Measurements from ENCODE around the gene LOC128125822.

The LOC128125822 gene

GRCh38 chr6:63578757-63579156, 6.5 kb downstream of the LOC128125822 start:
- POLR2A ChIA-PET = no interaction called here

DNA sequence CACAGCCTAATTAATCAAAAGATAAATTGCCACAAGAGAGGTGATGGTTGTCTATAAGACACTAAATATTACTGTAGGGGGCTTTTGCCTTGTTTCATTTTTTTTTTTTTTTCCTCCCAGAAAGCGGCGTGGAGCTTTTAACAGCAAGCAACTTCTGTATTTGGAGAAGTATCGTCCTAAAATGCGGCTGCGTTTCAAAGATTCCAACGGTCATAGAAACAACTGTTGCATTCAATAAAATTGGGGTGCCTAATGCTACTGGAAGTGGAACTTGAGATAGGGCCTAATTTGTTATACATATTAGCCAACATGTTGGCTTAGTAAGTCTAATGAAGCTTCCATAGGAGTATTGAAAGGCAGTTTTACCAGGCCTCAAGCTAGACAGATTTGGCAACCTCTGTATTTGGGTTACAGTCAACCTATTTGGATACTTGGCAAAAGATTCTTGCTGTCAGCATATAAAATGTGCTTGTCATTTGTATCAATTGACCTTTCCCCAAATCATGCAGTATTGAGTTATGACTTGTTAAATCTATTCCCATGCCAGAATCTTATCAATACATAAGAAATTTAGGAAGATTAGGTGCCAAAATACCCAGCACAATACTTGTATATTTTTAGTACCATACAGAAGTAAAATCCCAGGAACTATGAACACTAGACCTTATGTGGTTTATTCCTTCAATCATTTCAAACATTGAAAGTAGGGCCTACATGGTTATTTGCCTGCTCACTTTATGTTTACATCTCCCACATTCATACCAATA, 7.8 kb downstream of the LOC128125822 start:
- no CpG with 5 or more reads among the region's 6 CpGs for WGBS (ENCODE audit: insufficient coverage)
- H3K36me3 ChIP-seq (ENCODE audit: control insufficient read depth in 2 of 2, extremely low read depth in 1 of 2, insufficient read depth in 1 of 2, low read length in 1 of 2) = peaks cover 0 to 34% of the 10 kb centered on the region in 2 donors
- POLR2A ChIA-PET = interaction anchor here (0.7 kb wide), 2 partner anchors 79 to 84 kb away, joined by 3 read pairs; no protein-coding TSS in a partner anchor
- ATAC-seq (replicated peaks in 1 of 4) (no peak), DNase-seq (no peak)
- peaks cover 43% of the 10 kb centered on the region for H3K36me3 Mint-ChIP-seq
- H3K27me3 Mint-ChIP-seq = no peaks in the 10 kb centered on the region
- H3K27ac ChIP-seq (ENCODE audit: low read length) = no peak overlapping the region
- CTCF ChIA-PET = no interaction called here
- no peaks in the 10 kb centered on the region for H3K9me3 ChIP-seq
- H3K4me3 Mint-ChIP-seq = no peak overlapping the region
- H3K4me3 ChIP-seq (ENCODE audit: control insufficient read depth in 1 of 2, extremely low read depth in 1 of 2, low read length in 1 of 2) = no peak overlapping the region
- no peak overlapping the region for H3K27ac Mint-ChIP-seq
- H3K27me3 ChIP-seq (replicated peaks in 1 of 2; ENCODE audit: control insufficient read depth in 2 of 2, extremely low read depth in 1 of 2, insufficient read depth in 2 of 2, low read length in 1 of 2) = no peaks in the 10 kb centered on the region
- no peaks in the 10 kb centered on the region for H3K9me3 Mint-ChIP-seq
- no peaks in the 10 kb centered on the region for H3K4me1 ChIP-seq (ENCODE audit: control insufficient read depth in 1 of 2, extremely low read depth in 1 of 2, insufficient read depth in 2 of 2, low read length in 2 of 2)
- peaks cover 10 to 19% (median 17%) of the 10 kb centered on the region in 3 donors for H3K4me1 Mint-ChIP-seq

More at GRCh38 chr6:63578757-63579156, 6.5 kb downstream of the LOC128125822 start:
- Histone ChIP-seq H3K9me3 (no peaks in the 10 kb centered on the region), H3K4me3 (ENCODE audit: control insufficient read depth in 1 of 2, extremely low read depth in 1 of 2, low read length in 1 of 2) (no peak overlapping the region), H3K36me3 (ENCODE audit: control insufficient read depth in 2 of 2, extremely low read depth in 1 of 2, insufficient read depth in 1 of 2, low read length in 1 of 2) (peaks cover 0 to 34% of the 10 kb centered on the region in 2 donors), H3K27ac (ENCODE audit: low read length) (no peak overlapping the region), H3K4me1 (ENCODE audit: control insufficient read depth in 1 of 2, extremely low read depth in 1 of 2, insufficient read depth in 2 of 2, low read length in 2 of 2) (peaks cover 3 to 5% of the 10 kb centered on the region in 2 experiments), H3K27me3 (replicated peaks in 1 of 2; ENCODE audit: control insufficient read depth in 2 of 2, extremely low read depth in 1 of 2, insufficient read depth in 2 of 2, low read length in 1 of 2) (no peaks in the 10 kb centered on the region)
- Mint-ChIP-seq H3K9me3 (no peaks in the 10 kb centered on the region), H3K4me3 (no peak overlapping the region), H3K27ac (no peak overlapping the region), H3K4me1 (peaks cover 23 to 33% (median 30%) of the 10 kb centered on the region in 3 donors), H3K36me3 (peaks cover 43% of the 10 kb centered on the region), H3K27me3 (no peaks in the 10 kb centered on the region)
- WGBS (ENCODE audit: insufficient coverage) = no CpG with 5 or more reads among the region's 2 CpGs
- no peak for ATAC-seq (replicated peaks in 1 of 4)
- no peak for DNase-seq
- CTCF ChIA-PET = interaction anchor here in 1 of 2 donors (0.6 kb wide), 1 partner anchor 14 kb away, joined by 4 read pairs; no protein-coding TSS in a partner anchor

- no peak overlapping the region for H3K27ac Mint-ChIP-seq
- ATAC-seq (replicated peaks in 1 of 4) = no peak
Measured at GRCh38 chr6:63580704-63580961, 8.4 kb downstream of the LOC128125822 start.

DNA sequence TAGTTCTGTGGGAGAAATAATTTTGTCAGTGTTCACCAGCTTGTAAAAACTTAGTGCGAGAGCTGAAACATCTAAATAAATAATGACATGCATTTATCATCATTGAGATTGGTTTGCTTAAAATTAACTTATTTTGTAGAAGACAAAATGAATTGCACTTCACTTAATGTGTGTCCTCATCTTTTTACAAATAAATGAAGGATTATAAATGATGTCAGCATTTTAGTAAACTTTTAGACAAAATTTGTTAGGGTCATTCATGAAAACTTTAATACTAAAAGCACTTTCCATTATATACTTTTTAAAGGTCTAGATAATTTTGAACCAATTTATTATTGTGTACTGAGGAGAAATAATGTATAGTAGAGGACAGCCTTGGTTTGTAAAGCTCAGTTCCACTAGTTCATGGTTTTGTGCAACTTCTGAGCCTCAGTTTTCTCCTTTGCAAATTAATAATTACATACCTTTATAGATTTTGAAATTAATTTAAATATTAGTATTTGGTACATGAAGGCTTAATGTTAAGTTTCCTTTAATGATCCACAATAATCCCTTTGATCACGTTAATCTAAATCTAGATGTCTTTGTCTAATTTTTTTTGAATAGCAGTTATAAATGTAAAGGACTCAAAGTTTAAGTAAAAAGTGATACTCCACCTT, 9.2 kb downstream of the LOC128125822 start:
- no CpG with 5 or more reads among the region's 2 CpGs for WGBS (ENCODE audit: insufficient coverage)
- POLR2A ChIA-PET = interaction anchor here (0.5 to 0.8 kb wide), 4 partner anchors 12 to 55 kb away, joined by 3 to 5 read pairs (median 4); no protein-coding TSS in a partner anchor
- H3K4me3 Mint-ChIP-seq = no peak overlapping the region
- H3K4me3 ChIP-seq (ENCODE audit: control insufficient read depth in 1 of 2, extremely low read depth in 1 of 2, low read length in 1 of 2) = no peak overlapping the region
- no peak overlapping the region for H3K27ac ChIP-seq (ENCODE audit: low read length)
- H3K27me3 ChIP-seq (replicated peaks in 1 of 2; ENCODE audit: control insufficient read depth in 2 of 2, extremely low read depth in 1 of 2, insufficient read depth in 2 of 2, low read length in 1 of 2) = no peaks in the 10 kb centered on the region
- CTCF ChIA-PET = no interaction called here
- ATAC-seq (replicated peaks in 1 of 4) (no peak), DNase-seq (no peak)
- no peak overlapping the region for H3K27ac Mint-ChIP-seq
- H3K9me3 ChIP-seq = no peaks in the 10 kb centered on the region
- H3K9me3 Mint-ChIP-seq = no peaks in the 10 kb centered on the region
- peaks cover 39% of the 10 kb centered on the region for H3K36me3 Mint-ChIP-seq
- H3K27me3 Mint-ChIP-seq = no peaks in the 10 kb centered on the region
- H3K4me1 ChIP-seq (ENCODE audit: control insufficient read depth in 1 of 2, extremely low read depth in 1 of 2, insufficient read depth in 2 of 2, low read length in 2 of 2) = no peaks in the 10 kb centered on the region
- peaks cover 0 to 34% of the 10 kb centered on the region in 2 donors for H3K36me3 ChIP-seq (ENCODE audit: control insufficient read depth in 2 of 2, extremely low read depth in 1 of 2, insufficient read depth in 1 of 2, low read length in 1 of 2)
- H3K4me1 Mint-ChIP-seq = peaks cover 5 to 9% (median 8%) of the 10 kb centered on the region in 3 donors

More at GRCh38 chr6:63580704-63580961, 8.4 kb downstream of the LOC128125822 start:
- WGBS (ENCODE audit: insufficient coverage) = 83% methylated on average over 1 of the region's 3 CpGs
- H3K27me3 ChIP-seq (replicated peaks in 1 of 2; ENCODE audit: control insufficient read depth in 2 of 2, extremely low read depth in 1 of 2, insufficient read depth in 2 of 2, low read length in 1 of 2) = no peaks in the 10 kb centered on the region
- H3K4me3 ChIP-seq (ENCODE audit: control insufficient read depth in 1 of 2, extremely low read depth in 1 of 2, low read length in 1 of 2) = no peak overlapping the region
- DNase-seq = no peak
- ChIA-PET CTCF (no interaction called here), POLR2A (interaction anchor here in 1 of 2 donors (0.8 kb wide), 1 partner anchor 56 kb away, joined by 5 read pairs; no protein-coding TSS in a partner anchor)
- peaks cover 43% of the 10 kb centered on the region for H3K36me3 Mint-ChIP-seq
- H3K4me3 Mint-ChIP-seq = no peak overlapping the region
- peaks cover 0 to 34% of the 10 kb centered on the region in 2 donors for H3K36me3 ChIP-seq (ENCODE audit: control insufficient read depth in 2 of 2, extremely low read depth in 1 of 2, insufficient read depth in 1 of 2, low read length in 1 of 2)
- H3K9me3 Mint-ChIP-seq = no peaks in the 10 kb centered on the region
- H3K27ac ChIP-seq (ENCODE audit: low read length) = no peak overlapping the region
- peaks cover 10 to 14% (median 14%) of the 10 kb centered on the region in 3 donors for H3K4me1 Mint-ChIP-seq
- no peaks in the 10 kb centered on the region for H3K9me3 ChIP-seq
- no peaks in the 10 kb centered on the region for H3K4me1 ChIP-seq (ENCODE audit: control insufficient read depth in 1 of 2, extremely low read depth in 1 of 2, insufficient read depth in 2 of 2, low read length in 2 of 2)
- no peaks in the 10 kb centered on the region for H3K27me3 Mint-ChIP-seq

GRCh38 chr6:63582579-63583231, 10.4 kb downstream of the LOC128125822 start:
- Histone ChIP-seq H3K27me3 (replicated peaks in 1 of 2; ENCODE audit: control insufficient read depth in 2 of 2, extremely low read depth in 1 of 2, insufficient read depth in 2 of 2, low read length in 1 of 2) (no peaks in the 10 kb centered on the region), H3K9me3 (no peaks in the 10 kb centered on the region), H3K4me3 (ENCODE audit: control insufficient read depth in 1 of 2, extremely low read depth in 1 of 2, low read length in 1 of 2) (no peak overlapping the region), H3K27ac (ENCODE audit: low read length) (no peak overlapping the region), H3K4me1 (ENCODE audit: control insufficient read depth in 1 of 2, extremely low read depth in 1 of 2, insufficient read depth in 2 of 2, low read length in 2 of 2) (no peaks in the 10 kb centered on the region), H3K36me3 (ENCODE audit: control insufficient read depth in 2 of 2, extremely low read depth in 1 of 2, insufficient read depth in 1 of 2, low read length in 1 of 2) (peaks cover 0 to 26% of the 10 kb centered on the region in 2 donors)
- Mint-ChIP-seq H3K27ac (no peak overlapping the region), H3K36me3 (peaks cover 31% of the 10 kb centered on the region), H3K9me3 (no peaks in the 10 kb centered on the region), H3K27me3 (peaks cover 0 to 2% of the 10 kb centered on the region in 2 donors), H3K4me1 (no peaks in the 10 kb centered on the region), H3K4me3 (no peak overlapping the region)
- ChIA-PET CTCF (interaction anchor here in 1 of 2 donors (0.6 to 1.2 kb wide), 3 partner anchors 8 to 182 kb away, joined by 3 to 5 read pairs (median 3); no protein-coding TSS in a partner anchor), POLR2A (interaction anchor here in 1 of 2 donors (2.4 kb wide), 1 partner anchor 9 kb away, joined by 6 read pairs; no protein-coding TSS in a partner anchor)
- DNase-seq (no peak), ATAC-seq (replicated peaks in 1 of 4) (peak in 1 of 4 experiments; percentile 15)
- WGBS (ENCODE audit: insufficient coverage) = 95% methylated on average over 2 of the region's 4 CpGs

- no peaks in the 10 kb centered on the region for H3K9me3 ChIP-seq
- Mint-ChIP-seq H3K36me3 (peaks cover 31% of the 10 kb centered on the region), H3K4me3 (no peak overlapping the region), H3K27me3 (peaks cover 0 to 2% of the 10 kb centered on the region in 2 donors), H3K27ac (no peak overlapping the region), H3K9me3 (no peaks in the 10 kb centered on the region), H3K4me1 (no peaks in the 10 kb centered on the region)
- ChIA-PET CTCF (interaction anchor here (0.5 to 1.2 kb wide), 8 partner anchors 9 to 340 kb away, joined by 3 to 6 read pairs (median 4); no protein-coding TSS in a partner anchor), POLR2A (interaction anchor here (1.1 to 2.4 kb wide), 2 partner anchors 9 to 10 kb away, joined by 3 to 6 read pairs; no protein-coding TSS in a partner anchor)
- no peak overlapping the region for H3K27ac ChIP-seq (ENCODE audit: low read length)
- H3K27me3 ChIP-seq (replicated peaks in 1 of 2; ENCODE audit: control insufficient read depth in 2 of 2, extremely low read depth in 1 of 2, insufficient read depth in 2 of 2, low read length in 1 of 2) = no peaks in the 10 kb centered on the region
- no peaks in the 10 kb centered on the region for H3K4me1 ChIP-seq (ENCODE audit: control insufficient read depth in 1 of 2, extremely low read depth in 1 of 2, insufficient read depth in 2 of 2, low read length in 2 of 2)
- peaks cover 0 to 15% of the 10 kb centered on the region in 2 donors for H3K36me3 ChIP-seq (ENCODE audit: control insufficient read depth in 2 of 2, extremely low read depth in 1 of 2, insufficient read depth in 1 of 2, low read length in 1 of 2)
- no peak overlapping the region for H3K4me3 ChIP-seq (ENCODE audit: control insufficient read depth in 1 of 2, extremely low read depth in 1 of 2, low read length in 1 of 2)
- peak in 1 of 4 experiments; percentile 2 for ATAC-seq (replicated peaks in 1 of 4)
- no peak for DNase-seq
- no CpG with 5 or more reads among the region's 4 CpGs for WGBS (ENCODE audit: insufficient coverage)
Measured at GRCh38 chr6:63584125-63584514, 11.8 kb downstream of the LOC128125822 start.
